ENCODE measurements around the gene CERKL.

The CERKL gene

GRCh38 chr2:181684454-181685149 is 27.7 kb upstream of the CERKL start:
- peaks cover 7% of the 10 kb centered on the region; the same call in 1 of the 2 replicates for H3K27me3 ChIP-seq (ENCODE audit: control insufficient read depth, low read length)

GRCh38 chr2:181683518-181684453 is 26.9 kb upstream of the CERKL start:
- H3K27me3 ChIP-seq (ENCODE audit: control insufficient read depth, low read length), result peaks cover 7% of the 10 kb centered on the region; the same call in 1 of the 2 replicates
- no peaks in the 10 kb centered on the region for H3K79me2 ChIP-seq (ENCODE audit: control insufficient read depth, low read length)
- H3F3A ChIP-seq (ENCODE audit: control insufficient read depth, insufficient read depth), result peaks cover 8% of the 10 kb centered on the region
- H3K4me2 ChIP-seq (ENCODE audit: low read length), result no peak overlapping the region
- H3K4me3 ChIP-seq (ENCODE audit: low read length), result no peak overlapping the region
- peaks cover 29% of the 10 kb centered on the region for H3K4me1 ChIP-seq (ENCODE audit: control insufficient read depth, low read length)
- no peak overlapping the region for H3K27ac ChIP-seq (ENCODE audit: low read depth, low read length)
- TF ChIP-seq EZH2phosphoT487 (IDR thresholded peaks at IDR 0.05; ENCODE audit: borderline replicate concordance, low read length) (no peak), CTCF (IDR thresholded peaks at IDR 0.05; ENCODE audit: low read depth, low read length, poor library complexity, severe bottlenecking) (no peak)
- H3K9me3 ChIP-seq (ENCODE audit: control insufficient read depth, insufficient read depth, low read length), result peaks cover 23% of the 10 kb centered on the region
- H3K36me3 ChIP-seq (ENCODE audit: control insufficient read depth, low read length), result no peaks in the 10 kb centered on the region
- H3K9me2 ChIP-seq (replicated peaks; ENCODE audit: control insufficient read depth, low read length), result no peaks in the 10 kb centered on the region
- H4K20me1 ChIP-seq (ENCODE audit: control insufficient read depth, insufficient read depth, low read depth, low read length), result no peaks in the 10 kb centered on the region

More at GRCh38 chr2:181684454-181685149, 27.7 kb upstream of the CERKL start:
- Histone ChIP-seq H3K4me1 (ENCODE audit: control insufficient read depth, low read length) (peaks cover 29% of the 10 kb centered on the region), H3K27ac (ENCODE audit: low read depth, low read length) (no peak overlapping the region), H4K20me1 (ENCODE audit: control insufficient read depth, insufficient read depth, low read depth, low read length) (no peaks in the 10 kb centered on the region), H3K4me2 (ENCODE audit: low read length) (no peak overlapping the region), H3K36me3 (ENCODE audit: control insufficient read depth, low read length) (no peaks in the 10 kb centered on the region), H3K4me3 (ENCODE audit: low read length) (no peak overlapping the region), H3F3A (ENCODE audit: control insufficient read depth, insufficient read depth) (peaks cover 8% of the 10 kb centered on the region), H3K9me2 (replicated peaks; ENCODE audit: control insufficient read depth, low read length) (no peaks in the 10 kb centered on the region), H3K79me2 (ENCODE audit: control insufficient read depth, low read length) (no peaks in the 10 kb centered on the region), H3K9me3 (ENCODE audit: control insufficient read depth, insufficient read depth, low read length) (peaks cover 23% of the 10 kb centered on the region)
- no peak for TF ChIP-seq EZH2phosphoT487 (IDR thresholded peaks at IDR 0.05; ENCODE audit: borderline replicate concordance, low read length)
- no peak for TF ChIP-seq CTCF (IDR thresholded peaks at IDR 0.05; ENCODE audit: low read depth, low read length, poor library complexity, severe bottlenecking)

GRCh38 chr2:181682795-181683517 is 26.1 kb upstream of the CERKL start:
- H3K4me3 ChIP-seq (ENCODE audit: low read length), result no peak overlapping the region
- no peaks in the 10 kb centered on the region for H3K79me2 ChIP-seq (ENCODE audit: control insufficient read depth, low read length)
- H3K4me2 ChIP-seq (ENCODE audit: low read length), result no peak overlapping the region
- H3K27ac ChIP-seq (ENCODE audit: low read depth, low read length), result no peak overlapping the region
- H3K9me2 ChIP-seq (replicated peaks; ENCODE audit: control insufficient read depth, low read length), result no peaks in the 10 kb centered on the region
- no peaks in the 10 kb centered on the region for H3K36me3 ChIP-seq (ENCODE audit: control insufficient read depth, low read length)
- no peaks in the 10 kb centered on the region for H4K20me1 ChIP-seq (ENCODE audit: control insufficient read depth, insufficient read depth, low read depth, low read length)
- TF ChIP-seq CTCF (IDR thresholded peaks at IDR 0.05; ENCODE audit: low read depth, low read length, poor library complexity, severe bottlenecking), result no peak
- peaks cover 7% of the 10 kb centered on the region; the same call in 1 of the 2 replicates for H3K27me3 ChIP-seq (ENCODE audit: control insufficient read depth, low read length)
- peaks cover 8% of the 10 kb centered on the region for H3F3A ChIP-seq (ENCODE audit: control insufficient read depth, insufficient read depth)
- peaks cover 23% of the 10 kb centered on the region for H3K9me3 ChIP-seq (ENCODE audit: control insufficient read depth, insufficient read depth, low read length)
- H3K4me1 ChIP-seq (ENCODE audit: control insufficient read depth, low read length), result peaks cover 29% of the 10 kb centered on the region
